Psoas muscle (tissue), 8 donors: ENCODE results near the gene TFB2M. TPM values are rescaled to one million over a fixed set of nuclear protein-coding genes. Genes with fewer than 3 reads are reported as not detected.
"Not testable (repeated sequence)": the region's sequence is repeated elsewhere in the genome, so short reads cannot be mapped to it uniquely, and the experiment has no call there.

ENCODE experiments used
- ATAC-seq, 4 donors: fragments of 200-7000 bp; cut with Tn5 transposase; one replicate each; pipeline ENCODE4 v1.9.1; 2020; ENCODE audit warnings: moderate library complexity in 3 of 4, mild to moderate bottlenecking in 2 of 4
- DNase-seq, 2 donors: peaks; one replicate each; pipeline ENCODE4 v3.0.0-alpha.2; 2020
- H3K27ac ChIP-seq: fragments of 200-600 bp; one replicate; pipeline ENCODE4 v1.8.0; 2022
- H3K27me3 ChIP-seq, 3 donors: fragments of 200-600 bp in 1 of 3; one replicate each; pipeline versions ENCODE4 v1.6.1 to v1.8.0; 2013 to 2022; ENCODE audit warnings: low read length in 2 of 3, mild to moderate bottlenecking in 2 of 3, moderate library complexity in 1 of 3; ENCODE audit not compliant: insufficient read depth in 3 of 3
- H3K36me3 ChIP-seq, 2 donors: fragments of 200-600 bp in 1 of 2; one replicate each; pipeline versions ENCODE4 v1.6.1 to v1.8.0; 2013 to 2022; ENCODE audit warnings: low read depth in 1 of 2, mild to moderate bottlenecking in 1 of 2, moderate library complexity in 1 of 2; ENCODE audit not compliant: insufficient read depth in 1 of 2
- H3K4me1 ChIP-seq: fragments of 200-600 bp; one replicate; pipeline ENCODE4 v1.8.0; 2022
- H3K4me3 ChIP-seq: fragments of 200-600 bp; one replicate; pipeline ENCODE4 v1.8.0; 2022; ENCODE audit warnings: mild to moderate bottlenecking
- H3K9me3 ChIP-seq: fragments of 200-600 bp; one replicate; pipeline ENCODE4 v1.8.0; 2022
- CTCF ChIP-seq: fragments of 200-600 bp; IDR thresholded peaks from one replicate; pipeline ENCODE4 v1.8.0; 2022; ENCODE audit warnings: antibody characterized with exemption
- WGBS, 3 donors: extraction: QIAGEN DNeasy Blood & Tissue Kit; methylation state at CpG; one replicate each; pipeline versions ENCODE4 v1.1.6 to v1.1.7; 2013; 5-methylcytosine and 5-hydroxymethylcytosine counted together
- intact Hi-C, 2 donors: fragments of 100-400 bp; cut with DNase I; formaldehyde crosslinking; loops; one replicate each; pipeline versions ENCODE4 v1.11.0 to v1.14.2; 2022
- polyA plus RNA-seq, 3 donors: library from polyadenylated mRNA; stranded (reverse); fragments of 200-250 nt; gene quantifications; one replicate each; pipeline ENCODE4 v1.2.3, GENCODE V29; 2013
- total RNA-seq, 4 donors: library from RNA; stranded (reverse); fragmentation: NEBNext Ultra II Directional in 2 of 4; extraction: Animal tissue kit (Norgen Biotek cat#: 25700) in 2 of 4; gene quantifications; one replicate each; pipeline versions ENCODE4 v1.2.1 to v1.2.4, GENCODE V29; 2021 to 2023
- donor health status: healthy with polysubstance abuse.
- donor health status: DM: no; HTN: no; CAD: no; lungs with moderate emphysema.
- donor health status: Bipolar disorder and iron deficiency.
- donor health status: healthy.
- donor health status: DM: yes; HTN: yes; CAD: no.
- donor health status: DM: no; HTN: no; CAD: no.
- donor health status: DM: no; HTN: no; CAD: no.
- donor health status: DM: yes; HTN: yes; CAD: no.

Gene TFB2M
- total and polyA plus RNA-seq, 7 donors = 12.8 to 39.0 (median 19.3) TPM

GRCh38 chr1:246608616-246609376 lies 42.7 kb upstream of the TFB2M start:
- ATAC-seq = peak; percentile 86 to 98 (median 90)
- WGBS, 3 donors = 22 to 32% (median 24%) methylated on average over 18 of the region's 18 CpGs
- Histone ChIP-seq H3K27me3 (no peaks in the 10 kb centered on the region), H3K36me3 (no peaks in the 10 kb centered on the region), H3K4me1 (peaks cover 43% of the 10 kb centered on the region), H3K4me3 (no peak overlapping the region), H3K27ac (peak overlapping the region; percentile 53), H3K9me3 (no peaks in the 10 kb centered on the region)
- peak; percentile 63 to 83 for DNase-seq
- intact Hi-C loops = no loop called here
- TF ChIP-seq CTCF = peak; percentile 18

GRCh38 chr1:246607462-246607861 lies 41.4 kb upstream of the TFB2M start:
- intact Hi-C loops = no loop called here
- no peak for TF ChIP-seq CTCF
- peaks cover 37% of the 10 kb centered on the region for H3K4me1 ChIP-seq
- H3K36me3 ChIP-seq = no peaks in the 10 kb centered on the region
- WGBS, 3 donors = 78 to 84% (median 84%) methylated on average over 19 of the region's 19 CpGs
- H3K4me3 ChIP-seq = no peak overlapping the region
- H3K9me3 ChIP-seq = no peaks in the 10 kb centered on the region
- ATAC-seq (peak in 1 of 4 donors; percentile 15), DNase-seq (no peak)
- no peaks in the 10 kb centered on the region for H3K27me3 ChIP-seq
- peak overlapping the region; percentile 53 for H3K27ac ChIP-seq

- H3K27me3 ChIP-seq, intact Hi-C loops, H3K27ac ChIP-seq, H3K9me3 ChIP-seq, DNase-seq, H3K4me3 ChIP-seq, H3K36me3 ChIP-seq, ATAC-seq: not testable (repeated sequence)
- peaks cover 32% of the 10 kb centered on the region for H3K4me1 ChIP-seq
- WGBS, 3 donors = 98 to 99% (median 98%) methylated on average over 19 of the region's 19 CpGs
Observed at GRCh38 chr1:246605231-246605630, 39.2 kb upstream of the TFB2M start.

GRCh38 chr1:246602194-246602593 lies 36.1 kb upstream of the TFB2M start:
- Histone ChIP-seq H3K9me3 (no peaks in the 10 kb centered on the region), H3K4me1 (peaks cover 29% of the 10 kb centered on the region), H3K36me3 (no peaks in the 10 kb centered on the region), H3K27me3 (no peaks in the 10 kb centered on the region), H3K27ac (no peak overlapping the region), H3K4me3 (no peak overlapping the region)
- WGBS, 3 donors = 53 to 81% (median 60%) methylated on average over 3 of the region's 3 CpGs
- TF ChIP-seq CTCF = no peak
- no peak for DNase-seq
- intact Hi-C loops = no loop called here
- ATAC-seq = peak; percentile 56 to 60 (median 58)

GRCh38 chr1:246600579-246600978 lies 34.5 kb upstream of the TFB2M start:
- DNase-seq = no peak
- no peaks in the 10 kb centered on the region for H3K9me3 ChIP-seq
- WGBS, 3 donors = 65 to 90% (median 74%) methylated on average over 2 of the region's 2 CpGs
- no peak for ATAC-seq
- H3K27ac ChIP-seq = no peak overlapping the region
- no peak overlapping the region for H3K4me3 ChIP-seq
- H3K27me3 ChIP-seq = no peaks in the 10 kb centered on the region
- intact Hi-C loops = no loop called here
- H3K36me3 ChIP-seq = peaks cover 0 to 6% of the 10 kb centered on the region in 2 donors
- no peak for TF ChIP-seq CTCF
- H3K4me1 ChIP-seq = peaks cover 31% of the 10 kb centered on the region
